Activated T-helper 1 cell treated with anti-CD3 and anti-CD28 coated beads, Interleukin-2, amount 50 U/mL, for 16 hours (primary cell): ENCODE measurements around the gene MEGF8.
A peak's percentile ranks its signal among the peaks of the same experiment; 100 is the strongest.

Source experiments
- DNase-seq, 2 donors: peaks; one replicate each; pipeline ENCODE4 v3.0.0-alpha.2; 2020; ENCODE audit warnings: low read depth in 1 of 2, low spot score in 1 of 2

The MEGF8 gene

DNA sequence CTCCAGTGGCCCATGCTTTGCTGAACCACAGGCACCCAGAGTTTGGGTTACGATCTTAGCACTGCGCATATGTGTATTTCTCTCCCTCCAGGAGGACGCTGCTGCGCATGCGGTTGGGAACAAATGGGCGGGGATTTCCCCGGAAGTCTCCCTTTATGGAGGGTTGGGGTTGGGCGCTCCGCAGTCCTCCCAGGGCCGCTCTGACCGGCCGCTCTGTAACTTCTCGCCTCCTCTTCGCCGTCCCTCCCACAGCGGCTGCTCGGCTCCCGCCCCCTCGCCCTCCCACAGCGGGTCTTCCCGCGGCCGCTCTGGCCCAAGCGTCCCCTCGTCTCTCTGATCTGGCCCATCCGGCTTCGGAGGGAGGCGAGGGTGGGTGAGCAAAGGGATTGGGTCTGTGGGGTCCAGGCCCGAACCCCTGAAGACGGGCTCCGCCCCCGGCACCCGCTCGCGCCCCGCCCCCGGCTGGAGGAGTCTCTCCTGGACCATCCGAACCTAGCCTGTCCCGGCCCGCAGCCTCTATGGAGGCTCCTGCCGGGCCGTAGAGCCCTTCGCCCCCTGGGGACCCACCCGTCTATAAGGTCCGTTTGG lies at the start of gene MEGF8:
Gene MEGF8 (plus strand): TSS at position 328 of the 588 bp plus-strand sequence. CDS start 609 bp downstream, outside the sequence.
- peak; percentile 94 to 98 for DNase-seq

DNA sequence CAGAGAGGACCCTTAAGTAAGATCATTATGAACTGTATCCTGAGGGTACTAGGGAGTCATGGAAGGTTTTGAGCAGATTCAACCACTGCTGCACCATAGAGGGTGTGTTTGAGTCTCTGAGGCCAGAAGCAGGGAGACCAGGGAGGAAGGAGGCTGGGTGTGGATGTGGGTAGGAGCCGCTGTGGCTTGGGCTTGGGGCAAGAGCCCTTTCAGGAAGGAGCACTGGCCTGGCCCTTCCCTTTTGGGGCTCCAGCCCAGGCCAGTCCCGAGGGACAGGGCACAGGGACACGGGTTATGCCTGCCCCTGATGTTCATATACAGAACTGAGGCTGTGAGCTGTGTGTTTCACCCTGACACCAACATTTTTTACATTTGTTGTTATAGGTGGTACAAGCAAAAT lies 49.2 kb upstream of the MEGF8 start:
- no peak for DNase-seq

DNA sequence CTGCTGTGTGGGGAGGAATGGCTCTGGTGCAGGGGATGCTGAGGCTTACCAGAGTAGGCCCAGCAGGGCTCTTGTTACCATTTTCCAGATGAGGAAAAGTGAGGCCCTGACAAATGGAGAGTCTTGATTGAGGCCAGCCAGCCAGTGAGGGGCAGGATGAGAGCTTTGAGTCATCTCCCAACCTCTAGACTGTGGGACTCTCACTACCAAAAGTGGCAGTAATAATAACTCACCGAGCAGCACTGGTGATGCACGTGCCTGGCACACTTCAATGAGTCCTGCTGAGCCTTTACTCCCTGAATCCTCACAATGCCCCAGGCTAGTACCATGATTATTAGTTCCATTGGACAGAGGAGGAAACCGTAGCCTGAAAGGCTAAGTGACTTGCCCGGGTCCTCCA lies 48.6 kb upstream of the MEGF8 start:
- no peak for DNase-seq

DNA sequence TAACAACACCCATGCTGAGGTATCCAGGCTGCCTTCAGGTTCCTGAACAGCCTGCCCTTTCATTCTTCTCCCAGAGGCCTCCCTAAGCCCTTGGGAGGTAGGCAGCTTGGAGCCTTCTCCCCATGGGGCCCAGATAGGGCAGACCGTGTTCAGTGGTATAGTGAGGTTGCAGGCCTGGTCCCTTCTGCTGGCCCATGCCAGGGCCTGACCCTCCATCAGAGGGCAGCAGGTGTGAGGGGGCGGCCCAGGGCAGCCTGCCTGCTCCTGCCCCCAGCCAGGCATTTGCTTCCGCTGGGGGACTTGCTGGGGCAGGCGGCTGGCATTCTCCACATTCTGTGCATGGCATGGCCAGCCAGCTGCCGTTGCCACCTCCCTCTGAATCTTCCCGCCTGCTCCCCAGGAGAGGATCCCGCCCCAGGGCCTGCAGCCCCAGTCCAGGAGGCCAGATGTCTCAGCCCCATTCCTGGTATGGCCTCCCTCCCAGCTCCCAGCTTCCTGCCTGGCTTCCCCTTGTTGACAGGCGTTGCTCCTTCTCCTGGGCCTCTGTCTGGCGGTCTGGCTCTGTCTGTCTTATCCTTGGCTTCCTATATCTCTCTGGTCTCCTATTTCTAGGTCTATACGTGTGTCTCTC lies 47.5 kb upstream of the MEGF8 start:
- DNase-seq, result no peak

- no peak for DNase-seq
Measured at GRCh38 chr19:42278452-42279154, 46.8 kb upstream of the MEGF8 start.

GRCh38 chr19:42279155-42279901 lies 46.1 kb upstream of the MEGF8 start:
- DNase-seq, result no peak

GRCh38 chr19:42279902-42280814 lies 45.3 kb upstream of the MEGF8 start:
- DNase-seq, result peak; percentile 62 to 76

DNA sequence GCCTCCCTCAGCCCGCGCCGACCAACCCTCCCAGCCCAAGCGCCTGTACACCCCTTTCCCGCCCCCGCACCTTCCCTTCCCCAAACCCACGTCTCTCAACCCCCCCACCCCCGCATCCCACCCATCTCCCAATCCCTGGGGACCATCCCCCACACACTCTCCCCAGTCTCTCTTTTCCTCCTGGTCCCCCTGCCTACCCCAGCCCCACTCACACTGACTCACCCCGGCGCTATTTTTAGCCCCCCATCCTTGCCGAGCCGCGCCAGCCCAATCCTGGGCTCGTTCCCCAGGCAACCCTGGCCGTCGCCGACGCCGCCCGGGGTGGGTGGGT lies 44.7 kb upstream of the MEGF8 start:
- DNase-seq, result no peak

GRCh38 chr19:42281146-42281826 lies 44.1 kb upstream of the MEGF8 start:
- DNase-seq, result no peak

GRCh38 chr19:42281827-42282762 lies 43.3 kb upstream of the MEGF8 start:
- no peak for DNase-seq

GRCh38 chr19:42282819-42283187 lies 42.6 kb upstream of the MEGF8 start:
- DNase-seq, result no peak

- peak; percentile 91 to 95 for DNase-seq
Measured at GRCh38 chr19:42283188-42284065, 42.0 kb upstream of the MEGF8 start.

DNA sequence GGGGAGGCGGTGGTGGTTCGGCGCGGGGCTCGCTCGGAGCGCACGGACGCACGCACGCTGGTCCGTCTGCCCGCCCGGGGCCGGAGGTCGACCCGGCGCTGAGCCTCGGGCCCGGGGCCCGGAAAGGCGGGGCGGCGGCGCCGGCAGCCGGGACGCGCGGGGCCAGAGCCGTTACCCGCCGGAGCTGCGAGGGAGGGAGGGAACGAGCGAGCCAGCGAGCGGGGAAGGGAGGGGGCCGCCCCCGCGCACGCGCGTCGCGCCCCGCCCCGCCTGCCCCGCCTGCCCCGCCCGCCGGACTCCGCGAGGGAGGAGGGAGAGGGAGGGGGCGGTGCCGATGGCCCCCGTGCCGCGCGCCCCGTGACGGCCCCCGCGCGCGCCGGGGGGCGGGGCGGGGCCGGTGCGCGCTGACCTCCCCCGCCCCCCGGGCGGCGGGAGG lies 41.4 kb upstream of the MEGF8 start:
- DNase-seq, result peak; percentile 52 to 68

DNA sequence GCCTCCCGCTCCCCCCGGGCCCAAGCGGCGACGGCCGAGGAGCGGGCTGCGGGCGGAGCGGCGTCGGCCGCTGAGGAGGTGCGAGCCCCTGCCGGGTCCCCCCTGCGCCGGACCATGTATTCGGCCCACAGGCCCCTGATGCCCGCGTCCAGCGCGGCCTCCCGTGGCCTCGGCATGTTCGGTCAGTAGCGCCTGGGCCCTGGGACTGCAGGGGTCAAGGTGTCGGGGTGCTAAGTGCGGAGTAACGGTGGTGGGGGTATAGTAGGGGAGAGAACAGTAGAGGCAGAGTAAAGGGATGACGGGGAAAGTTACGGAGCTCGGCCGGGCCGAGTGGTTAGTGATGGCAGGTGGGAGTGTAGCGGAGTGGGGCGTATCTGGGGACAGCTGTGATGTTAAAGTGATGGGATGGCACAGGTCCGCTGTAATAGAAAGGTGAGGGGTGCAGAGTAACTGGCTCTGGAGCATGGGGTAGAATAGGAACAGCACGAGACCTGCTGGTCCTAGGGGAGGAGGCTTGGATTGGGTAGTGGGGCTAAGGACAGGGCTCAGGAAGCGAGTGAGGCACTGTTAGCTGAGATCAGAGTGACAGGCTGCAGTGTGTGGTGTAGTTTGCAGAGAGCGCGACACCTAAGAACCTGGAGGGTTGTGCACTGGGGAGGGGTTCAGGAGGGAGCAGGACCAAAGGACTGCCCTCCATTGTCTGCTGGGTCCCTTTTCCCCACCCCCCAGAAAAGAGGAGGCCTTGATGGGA lies 40.7 kb upstream of the MEGF8 start:
- DNase-seq, result no peak

GRCh38 chr19:42285541-42285941 lies 39.9 kb upstream of the MEGF8 start:
- DNase-seq, result no peak

DNA sequence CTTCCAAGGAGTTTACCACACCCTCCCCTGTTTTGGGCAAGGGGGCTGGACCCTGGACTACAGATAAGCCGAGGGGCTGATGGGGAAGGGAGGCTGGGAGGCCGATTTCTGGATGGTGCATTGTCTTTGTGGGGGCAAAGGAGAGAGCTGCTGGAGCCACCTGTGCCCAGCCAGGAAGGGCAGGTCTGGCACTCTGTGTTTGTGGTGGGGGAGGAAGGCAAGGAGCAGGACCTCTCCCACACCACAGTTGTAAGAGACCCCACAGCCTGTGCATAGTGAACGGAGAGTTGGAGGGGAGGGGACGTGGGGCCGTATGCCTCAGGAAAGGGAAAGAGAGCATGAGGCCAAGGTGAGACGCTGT lies 39.5 kb upstream of the MEGF8 start:
- no peak for DNase-seq

DNA sequence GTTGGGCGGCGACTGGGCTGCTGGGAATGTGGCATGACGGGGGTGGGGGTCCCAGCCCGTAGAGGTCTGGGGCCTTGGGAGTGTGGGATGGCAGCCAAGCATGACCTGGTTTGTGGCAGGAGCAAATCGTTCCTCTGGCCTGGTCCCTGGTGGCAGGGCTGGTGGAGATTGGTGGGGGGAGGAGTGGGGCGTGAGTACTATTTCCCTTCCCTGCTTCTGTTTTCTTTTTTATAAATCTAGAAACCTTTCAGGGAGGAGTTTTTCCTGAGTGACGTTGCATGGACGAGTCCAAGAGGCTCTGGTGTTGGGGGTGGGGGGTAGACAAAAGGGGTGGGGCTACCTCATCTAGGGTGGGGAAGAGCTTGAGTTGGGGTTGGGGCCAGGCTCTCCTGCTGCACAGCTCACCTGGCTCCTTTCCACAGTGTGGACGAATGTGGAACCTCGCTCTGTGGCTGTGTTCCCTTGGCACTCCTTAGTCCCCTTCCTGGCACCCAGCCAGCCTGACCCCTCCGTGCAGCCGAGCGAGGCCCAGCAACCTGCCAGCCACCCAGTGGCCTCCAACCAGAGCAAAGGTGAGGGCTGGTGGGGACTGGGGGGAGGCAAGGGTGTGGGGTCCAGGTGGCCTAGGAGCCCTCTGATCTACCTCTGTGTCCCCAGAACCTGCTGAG lies 39.0 kb upstream of the MEGF8 start:
- no peak for DNase-seq
